PC-9 (cell line): Measurements from ENCODE around the gene HEPHL1.
"Not testable (repeated sequence)": the region's sequence is repeated elsewhere in the genome, so short reads cannot be mapped to it uniquely, and the experiment has no call there.

Experiments used
- EZH2 ChIP-seq: fragments of 200-600 bp; sonication (generic); IDR thresholded peaks from 2 replicates; pipeline ENCODE4 v1.8.0; 2017; ENCODE audit warnings: antibody characterized with exemption, low read depth
- TF ChIP-seq, protein P1 (sequence below): fragments of 200-600 bp; sonication (generic); conservative IDR thresholded peaks from 2 replicates; pipeline ENCODE4 v1.6.1; 2017; ENCODE audit warnings: mixed run types, antibody characterized with exemption, mild to moderate bottlenecking, moderate library complexity

GRCh38 chr11:94119676-94120075 lies 98.5 kb downstream of the HEPHL1 start:
- TF ChIP-seq, protein P1, sequence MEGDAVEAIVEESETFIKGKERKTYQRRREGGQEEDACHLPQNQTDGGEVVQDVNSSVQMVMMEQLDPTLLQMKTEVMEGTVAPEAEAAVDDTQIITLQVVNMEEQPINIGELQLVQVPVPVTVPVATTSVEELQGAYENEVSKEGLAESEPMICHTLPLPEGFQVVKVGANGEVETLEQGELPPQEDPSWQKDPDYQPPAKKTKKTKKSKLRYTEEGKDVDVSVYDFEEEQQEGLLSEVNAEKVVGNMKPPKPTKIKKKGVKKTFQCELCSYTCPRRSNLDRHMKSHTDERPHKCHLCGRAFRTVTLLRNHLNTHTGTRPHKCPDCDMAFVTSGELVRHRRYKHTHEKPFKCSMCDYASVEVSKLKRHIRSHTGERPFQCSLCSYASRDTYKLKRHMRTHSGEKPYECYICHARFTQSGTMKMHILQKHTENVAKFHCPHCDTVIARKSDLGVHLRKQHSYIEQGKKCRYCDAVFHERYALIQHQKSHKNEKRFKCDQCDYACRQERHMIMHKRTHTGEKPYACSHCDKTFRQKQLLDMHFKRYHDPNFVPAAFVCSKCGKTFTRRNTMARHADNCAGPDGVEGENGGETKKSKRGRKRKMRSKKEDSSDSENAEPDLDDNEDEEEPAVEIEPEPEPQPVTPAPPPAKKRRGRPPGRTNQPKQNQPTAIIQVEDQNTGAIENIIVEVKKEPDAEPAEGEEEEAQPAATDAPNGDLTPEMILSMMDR, result not testable (repeated sequence)
- TF ChIP-seq EZH2, result not testable (repeated sequence)
